ENCODE data around the gene FAM171A1.

GRCh38 chr10:15181576-15182156, 189.4 kb downstream of the FAM171A1 start:
- TF ChIP-seq CTCF (IDR thresholded peaks at IDR 0.05) (no peak), POLR2A (IDR thresholded peaks at IDR 0.05) (no peak)

Data from uterus (tissue), 2 donors.